Smooth muscle cell (in vitro differentiated cells): ENCODE data around the gene RASGRP2. TPM values are rescaled to one million over a fixed set of nuclear protein-coding genes. Genes with fewer than 3 reads are reported as not detected.

Experiments used
- DNase-seq: peaks from one replicate; lab custom pipeline; 2025; ENCODE audit not compliant: unreplicated experiment; lab: John Stamatoyannopoulos, UW
- H2AFZ ChIP-seq: fragments of 200-600 bp; sonication (generic); 2 replicates; pipeline ENCODE4 v1.6.0; 2016; ENCODE audit warnings: antibody characterized with exemption, low read depth, mild to moderate bottlenecking
- H3F3A ChIP-seq: fragments of 200-600 bp; sonication (generic); 2 replicates; pipeline ENCODE4 v1.6.0; 2017; ENCODE audit warnings: antibody characterized with exemption, low read depth
- H3K27ac ChIP-seq: fragments of 200-600 bp; sonication (generic); 2 replicates; pipeline ENCODE4 v1.5.1; 2016; ENCODE audit warnings: low read depth, mild to moderate bottlenecking
- H3K27me3 ChIP-seq: fragments of 200-600 bp; sonication (generic); 2 replicates; pipeline ENCODE4 v1.6.1; 2016; ENCODE audit warnings: low read depth, mild to moderate bottlenecking
- H3K36me3 ChIP-seq: fragments of 200-600 bp; sonication (generic); 2 replicates; pipeline ENCODE4 v1.5.1; 2016; ENCODE audit warnings: low read depth
- H3K4me1 ChIP-seq: fragments of 200-600 bp; sonication (generic); 2 replicates; pipeline ENCODE4 v1.5.1; 2016; ENCODE audit warnings: low read depth
- H3K4me2 ChIP-seq: fragments of 200-600 bp; sonication (generic); 2 replicates; pipeline ENCODE4 v1.6.0; 2016; ENCODE audit warnings: mild to moderate bottlenecking
- H3K4me3 ChIP-seq: fragments of 200-600 bp; sonication (generic); 2 replicates; pipeline ENCODE4 v1.5.1; 2016; ENCODE audit warnings: mild to moderate bottlenecking
- H3K79me2 ChIP-seq: fragments of 200-600 bp; sonication (generic); 2 replicates; pipeline ENCODE4 v1.6.0; 2016; ENCODE audit warnings: low read depth, mild to moderate bottlenecking
- H3K9ac ChIP-seq: fragments of 200-600 bp; sonication (generic); 2 replicates; pipeline ENCODE4 v1.6.0; 2016; ENCODE audit warnings: low read depth
- H3K9me3 ChIP-seq: fragments of 200-600 bp; sonication (generic); replicated peaks from 2 replicates; pipeline ENCODE4 v1.5.1; 2016; ENCODE audit warnings: low read depth
- H4K20me1 ChIP-seq: fragments of 200-600 bp; sonication (generic); 2 replicates; pipeline ENCODE4 v1.6.0; 2016; ENCODE audit warnings: low read depth
- WGBS: methylation state at CpG from one replicate; pipeline ENCODE4 v1.1.7; 2016; ENCODE audit warnings: low lambda C conversion rate; 5-methylcytosine and 5-hydroxymethylcytosine counted together
- polyA plus RNA-seq: library from polyadenylated mRNA; unstranded; fragments of >200 nt; fragmentation: Nextera tagmentation; extraction: Ambion mirVana; gene quantifications from 2 replicates; pipeline ENCODE4 v1.2.1, GENCODE V29; 2016
- total RNA-seq: library from RNA; depleted of rRNA; stranded (reverse); fragments of >200 nt; gene quantifications from 2 replicates; pipeline ENCODE4 v1.2.3, GENCODE V29; 2014
- TF ChIP-seq, protein P1 (sequence below): fragments of 200-600 bp; sonication (generic); IDR thresholded peaks from 2 replicates; pipeline ENCODE4 v1.5.1; 2017; ENCODE audit warnings: borderline replicate concordance, mild to moderate bottlenecking, antibody characterized with exemption; ENCODE audit not compliant: insufficient read depth, poor library complexity, severe bottlenecking

Gene RASGRP2
- total and polyA plus RNA-seq, 2 experiments from 2014 or later: 0.78 to 2.9 TPM

GRCh38 chr11:64722141-64723065 lies 21.5 kb downstream of the RASGRP2 start:
- Histone ChIP-seq H4K20me1 (no peaks in the 10 kb centered on the region), H3K79me2 (no peaks in the 10 kb centered on the region), H3K27ac (no peak overlapping the region), H3K4me3 (no peak overlapping the region), H2AFZ (no peak overlapping the region), H3K36me3 (no peaks in the 10 kb centered on the region), H3K4me1 (no peaks in the 10 kb centered on the region), H3F3A (no peaks in the 10 kb centered on the region), H3K9me3 (no peaks in the 10 kb centered on the region), H3K27me3 (peaks cover 35% of the 10 kb centered on the region), H3K4me2 (no peak overlapping the region), H3K9ac (no peak overlapping the region)
- TF ChIP-seq, protein P1, sequence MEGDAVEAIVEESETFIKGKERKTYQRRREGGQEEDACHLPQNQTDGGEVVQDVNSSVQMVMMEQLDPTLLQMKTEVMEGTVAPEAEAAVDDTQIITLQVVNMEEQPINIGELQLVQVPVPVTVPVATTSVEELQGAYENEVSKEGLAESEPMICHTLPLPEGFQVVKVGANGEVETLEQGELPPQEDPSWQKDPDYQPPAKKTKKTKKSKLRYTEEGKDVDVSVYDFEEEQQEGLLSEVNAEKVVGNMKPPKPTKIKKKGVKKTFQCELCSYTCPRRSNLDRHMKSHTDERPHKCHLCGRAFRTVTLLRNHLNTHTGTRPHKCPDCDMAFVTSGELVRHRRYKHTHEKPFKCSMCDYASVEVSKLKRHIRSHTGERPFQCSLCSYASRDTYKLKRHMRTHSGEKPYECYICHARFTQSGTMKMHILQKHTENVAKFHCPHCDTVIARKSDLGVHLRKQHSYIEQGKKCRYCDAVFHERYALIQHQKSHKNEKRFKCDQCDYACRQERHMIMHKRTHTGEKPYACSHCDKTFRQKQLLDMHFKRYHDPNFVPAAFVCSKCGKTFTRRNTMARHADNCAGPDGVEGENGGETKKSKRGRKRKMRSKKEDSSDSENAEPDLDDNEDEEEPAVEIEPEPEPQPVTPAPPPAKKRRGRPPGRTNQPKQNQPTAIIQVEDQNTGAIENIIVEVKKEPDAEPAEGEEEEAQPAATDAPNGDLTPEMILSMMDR: no peak
- WGBS: 26% methylated on average over 21 of the region's 36 CpGs
- no peak for DNase-seq

GRCh38 chr11:64721359-64721699 lies 22.6 kb downstream of the RASGRP2 start:
- H3K27ac ChIP-seq: no peak overlapping the region
- H2AFZ ChIP-seq: no peak overlapping the region
- no peaks in the 10 kb centered on the region for H4K20me1 ChIP-seq
- no peaks in the 10 kb centered on the region for H3K36me3 ChIP-seq
- TF ChIP-seq, protein P1: no peak
- no peak for DNase-seq
- no peaks in the 10 kb centered on the region for H3F3A ChIP-seq
- H3K9ac ChIP-seq: no peak overlapping the region
- H3K4me1 ChIP-seq: no peaks in the 10 kb centered on the region
- H3K79me2 ChIP-seq: no peaks in the 10 kb centered on the region
- no peak overlapping the region for H3K4me3 ChIP-seq
- no peaks in the 10 kb centered on the region for H3K9me3 ChIP-seq
- 74% methylated on average over 3 of the region's 3 CpGs for WGBS
- no peak overlapping the region for H3K4me2 ChIP-seq
- peaks cover 35% of the 10 kb centered on the region for H3K27me3 ChIP-seq

- Histone ChIP-seq H3K27me3 (peaks cover 38% of the 10 kb centered on the region), H3K4me3 (no peak overlapping the region), H3K36me3 (no peaks in the 10 kb centered on the region), H3K4me2 (no peak overlapping the region), H3K9ac (no peak overlapping the region), H3K27ac (no peak overlapping the region), H4K20me1 (no peaks in the 10 kb centered on the region), H3K4me1 (no peaks in the 10 kb centered on the region), H3F3A (no peaks in the 10 kb centered on the region), H3K9me3 (no peaks in the 10 kb centered on the region), H2AFZ (no peak overlapping the region), H3K79me2 (no peaks in the 10 kb centered on the region)
- DNase-seq: no peak
- 88% methylated on average over 12 of the region's 12 CpGs for WGBS
- TF ChIP-seq, protein P1: no peak
Observed at GRCh38 chr11:64720640-64721358, 23.1 kb downstream of the RASGRP2 start.
